DND-41 (cell line): ENCODE results near the gene FAM168B.

ENCODE experiments used
- ATAC-seq: fragments of 200-7000 bp; cut with Tn5 transposase; 3 replicates; pipeline ENCODE4 v1.9.1; 2021; ENCODE audit warnings: low read depth; ENCODE audit not compliant: insufficient read depth
- DNase-seq: peaks from one replicate; pipeline ENCODE4 v3.0.0-alpha.2; 2020
- H2AFZ ChIP-seq: 2 replicates; pipeline ENCODE4 v1.6.0; 2012; ENCODE audit warnings: low read depth, low read length
- H3K27ac ChIP-seq: 2 replicates; pipeline ENCODE4 v1.5.1; 2012; ENCODE audit warnings: low read length, inconsistent platforms
- H3K27me3 ChIP-seq: fragments of 200-600 bp; sonication (generic); 2 replicates; pipeline ENCODE4 v1.6.0; 2012; ENCODE audit warnings: low read length, mild to moderate bottlenecking, inconsistent platforms; ENCODE audit not compliant: insufficient read depth, poor library complexity
- H3K36me3 ChIP-seq: 2 replicates; pipeline ENCODE4 v1.5.1; 2012; ENCODE audit warnings: low read length, inconsistent platforms; ENCODE audit not compliant: insufficient read depth
- H3K4me1 ChIP-seq: 2 replicates; pipeline ENCODE4 v1.5.1; 2012; ENCODE audit warnings: mild to moderate bottlenecking, low read length; ENCODE audit not compliant: insufficient read depth
- H3K4me2 ChIP-seq: 2 replicates; pipeline ENCODE4 v1.6.0; 2012; ENCODE audit warnings: mild to moderate bottlenecking, moderate library complexity, low read length, inconsistent platforms; ENCODE audit not compliant: insufficient read depth
- H3K4me3 ChIP-seq, 2 experiments: fragments of 200-600 bp in 1 of 2; shearing (Covaris generic) in 1 of 2; 2 replicates each; pipeline ENCODE4 v1.5.1; 2012 to 2016; ENCODE audit warnings: inconsistent platforms in 2 of 2, low read length in 2 of 2, mild to moderate bottlenecking in 2 of 2, low read depth in 1 of 2, moderate library complexity in 1 of 2
- H3K79me2 ChIP-seq: 2 replicates; pipeline ENCODE4 v1.6.0; 2012; ENCODE audit warnings: low read length, inconsistent platforms; ENCODE audit not compliant: insufficient read depth
- H3K9ac ChIP-seq: 2 replicates; pipeline ENCODE4 v1.6.0; 2012; ENCODE audit warnings: low read depth, mild to moderate bottlenecking, inconsistent platforms, low read length, moderate library complexity
- H3K9me3 ChIP-seq: 2 replicates; pipeline ENCODE4 v1.5.1; 2012; ENCODE audit warnings: low read length, moderate library complexity, mild to moderate bottlenecking, inconsistent platforms; ENCODE audit not compliant: insufficient read depth, severe bottlenecking
- H4K20me1 ChIP-seq: 2 replicates; pipeline ENCODE4 v1.6.0; 2012; ENCODE audit warnings: low read length; ENCODE audit not compliant: insufficient read depth
- EZH2 ChIP-seq: IDR thresholded peaks from 3 replicates; pipeline ENCODE4 v1.6.1; 2012; ENCODE audit warnings: borderline replicate concordance, low read depth, mild to moderate bottlenecking, moderate library complexity, low read length, inconsistent platforms; ENCODE audit not compliant: severe bottlenecking
- TF ChIP-seq, protein P1 (sequence below): IDR thresholded peaks from 2 replicates; pipeline ENCODE4 v1.5.1; 2012; ENCODE audit warnings: borderline replicate concordance, low read length, moderate library complexity, mild to moderate bottlenecking; ENCODE audit not compliant: poor library complexity, severe bottlenecking; ENCODE audit errors: extremely low read depth

FAM168B gene

DNA sequence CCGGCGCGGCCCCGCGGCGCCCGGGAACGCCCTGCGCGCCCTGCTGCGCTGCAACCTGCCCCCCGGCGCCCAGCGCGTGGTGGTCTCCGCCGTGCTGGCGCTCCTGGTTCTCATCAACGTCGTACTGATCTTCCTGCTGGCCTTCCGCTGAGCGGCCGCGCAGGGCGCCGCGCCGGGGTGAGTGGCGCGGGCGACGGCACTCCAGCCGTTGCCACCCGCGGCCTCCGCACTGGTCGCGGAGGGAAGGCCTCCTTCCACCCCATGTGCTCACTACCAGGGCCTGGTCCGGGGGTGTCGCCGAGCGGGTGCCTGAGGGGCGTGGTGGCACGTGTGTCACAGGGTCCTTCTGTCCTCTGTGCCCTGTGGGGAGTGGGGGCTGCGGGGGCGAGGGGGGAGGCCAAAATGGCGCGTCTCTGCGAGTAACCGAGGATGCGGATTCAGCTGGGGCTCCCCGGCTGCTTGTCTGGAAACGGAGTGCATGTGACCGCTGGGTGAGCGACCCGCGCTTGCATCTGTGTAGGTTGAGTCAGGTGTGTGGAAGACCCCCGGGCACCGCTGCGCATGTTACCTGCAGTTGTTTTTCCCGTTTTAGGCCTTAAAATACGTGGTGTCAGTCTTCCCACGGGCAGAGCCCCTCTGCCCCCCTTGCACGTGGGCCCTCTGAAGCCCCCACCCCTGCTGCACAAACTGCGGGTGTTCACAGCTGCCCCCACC, 58.0 kb downstream of the FAM168B start:
- no peak overlapping the region for H3K27ac ChIP-seq
- ATAC-seq, result no peak
- H3K79me2 ChIP-seq, result no peaks in the 10 kb centered on the region
- no peaks in the 10 kb centered on the region for H3K27me3 ChIP-seq
- no peak overlapping the region for H3K4me2 ChIP-seq
- no peaks in the 10 kb centered on the region; the same call in 1 of the 2 replicates for H4K20me1 ChIP-seq
- H3K4me1 ChIP-seq, result 0 out of 2 replicates have a peak, but pooled peaks cover under 1% of the 10 kb centered on the region
- no peaks in the 10 kb centered on the region for H3K36me3 ChIP-seq
- H2AFZ ChIP-seq, result no peak overlapping the region
- H3K4me3 ChIP-seq, result no peak overlapping the region
- no peaks in the 10 kb centered on the region for H3K9me3 ChIP-seq
- DNase-seq, result no peak
- H3K9ac ChIP-seq, result no peak overlapping the region
- no peak for TF ChIP-seq EZH2

DNA sequence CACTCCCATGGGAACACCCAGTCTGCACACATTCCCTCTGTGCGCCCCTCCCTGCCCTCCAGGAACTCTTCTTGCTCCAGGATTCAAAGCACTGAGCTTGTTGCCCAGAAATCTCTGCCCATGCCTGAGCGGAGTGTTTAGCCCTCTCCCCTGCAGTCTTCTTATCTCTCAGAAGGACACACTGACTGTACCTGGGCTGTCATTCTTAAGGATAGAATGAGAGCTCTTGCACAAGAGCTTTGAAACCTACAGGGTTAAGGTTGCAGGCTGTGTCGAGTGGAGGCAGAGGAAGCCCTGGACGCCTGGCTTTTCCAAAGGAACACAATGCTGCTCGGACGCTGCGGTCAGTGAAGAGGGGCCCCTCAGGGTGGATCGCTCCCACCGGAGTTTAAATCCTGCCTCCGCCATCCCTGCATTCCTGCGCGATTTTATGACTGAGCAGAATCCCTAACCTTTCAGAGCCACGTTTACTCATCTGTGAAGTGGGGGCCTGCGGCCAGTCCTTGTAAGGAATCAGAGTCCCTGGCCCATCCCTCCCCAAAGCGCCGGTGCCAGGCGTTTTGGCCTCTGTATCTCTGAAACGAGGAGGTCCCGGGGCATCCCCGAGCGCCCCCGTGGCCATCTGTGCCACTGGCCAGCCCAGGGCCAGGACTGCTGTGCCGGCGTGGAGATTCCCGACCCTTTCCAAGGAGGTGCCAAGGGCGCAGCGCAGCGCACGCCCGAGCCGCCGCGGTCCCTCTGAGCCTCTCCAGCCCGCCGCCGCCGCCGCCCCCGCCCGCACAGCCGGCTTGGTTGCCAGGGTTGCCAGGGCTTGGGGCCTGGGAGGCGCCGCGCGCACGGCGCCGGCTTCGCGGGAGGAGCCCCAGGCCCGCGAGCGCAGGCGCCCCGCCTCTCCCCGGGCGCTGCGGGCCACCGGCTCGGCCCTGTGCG, 58.9 kb downstream of the FAM168B start:
- Histone ChIP-seq H3K27ac (no peak overlapping the region), H3K4me3 (no peak overlapping the region), H4K20me1 (no peaks in the 10 kb centered on the region; the same call in 1 of the 2 replicates), H3K79me2 (no peaks in the 10 kb centered on the region), H2AFZ (no peak overlapping the region), H3K9ac (no peak overlapping the region), H3K27me3 (no peaks in the 10 kb centered on the region), H3K9me3 (no peaks in the 10 kb centered on the region), H3K4me1 (no peaks in the 10 kb centered on the region), H3K4me2 (no peak overlapping the region), H3K36me3 (no peaks in the 10 kb centered on the region)
- no peak for TF ChIP-seq EZH2
- TF ChIP-seq, protein P1, sequence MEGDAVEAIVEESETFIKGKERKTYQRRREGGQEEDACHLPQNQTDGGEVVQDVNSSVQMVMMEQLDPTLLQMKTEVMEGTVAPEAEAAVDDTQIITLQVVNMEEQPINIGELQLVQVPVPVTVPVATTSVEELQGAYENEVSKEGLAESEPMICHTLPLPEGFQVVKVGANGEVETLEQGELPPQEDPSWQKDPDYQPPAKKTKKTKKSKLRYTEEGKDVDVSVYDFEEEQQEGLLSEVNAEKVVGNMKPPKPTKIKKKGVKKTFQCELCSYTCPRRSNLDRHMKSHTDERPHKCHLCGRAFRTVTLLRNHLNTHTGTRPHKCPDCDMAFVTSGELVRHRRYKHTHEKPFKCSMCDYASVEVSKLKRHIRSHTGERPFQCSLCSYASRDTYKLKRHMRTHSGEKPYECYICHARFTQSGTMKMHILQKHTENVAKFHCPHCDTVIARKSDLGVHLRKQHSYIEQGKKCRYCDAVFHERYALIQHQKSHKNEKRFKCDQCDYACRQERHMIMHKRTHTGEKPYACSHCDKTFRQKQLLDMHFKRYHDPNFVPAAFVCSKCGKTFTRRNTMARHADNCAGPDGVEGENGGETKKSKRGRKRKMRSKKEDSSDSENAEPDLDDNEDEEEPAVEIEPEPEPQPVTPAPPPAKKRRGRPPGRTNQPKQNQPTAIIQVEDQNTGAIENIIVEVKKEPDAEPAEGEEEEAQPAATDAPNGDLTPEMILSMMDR, result no peak
- DNase-seq, result no peak
- no peak for ATAC-seq

DNA sequence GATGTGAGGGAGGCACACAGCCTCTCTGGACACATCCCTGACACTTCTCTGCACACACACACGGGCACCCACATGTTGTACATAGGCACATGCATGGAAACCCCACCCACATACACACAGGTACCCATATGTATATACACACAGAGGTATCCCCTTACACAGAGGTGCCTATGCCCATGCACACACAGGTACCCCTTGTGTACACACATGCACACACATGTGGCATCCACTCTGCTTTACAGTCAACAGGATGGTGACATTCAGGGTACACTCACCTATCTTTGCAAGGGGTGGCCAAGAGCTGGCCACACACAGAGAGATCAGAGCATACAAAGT, 59.5 kb downstream of the FAM168B start:
- Histone ChIP-seq H3K9ac (no peak overlapping the region), H2AFZ (no peak overlapping the region), H3K9me3 (no peaks in the 10 kb centered on the region), H4K20me1 (no peaks in the 10 kb centered on the region; the same call in 1 of the 2 replicates), H3K4me2 (no peak overlapping the region), H3K4me3 (no peak overlapping the region), H3K4me1 (no peaks in the 10 kb centered on the region), H3K79me2 (no peaks in the 10 kb centered on the region), H3K27me3 (no peaks in the 10 kb centered on the region), H3K27ac (no peak overlapping the region), H3K36me3 (no peaks in the 10 kb centered on the region)
- TF ChIP-seq, protein P1, result no peak
- TF ChIP-seq EZH2, result no peak
- no peak for ATAC-seq
- no peak for DNase-seq

DNA sequence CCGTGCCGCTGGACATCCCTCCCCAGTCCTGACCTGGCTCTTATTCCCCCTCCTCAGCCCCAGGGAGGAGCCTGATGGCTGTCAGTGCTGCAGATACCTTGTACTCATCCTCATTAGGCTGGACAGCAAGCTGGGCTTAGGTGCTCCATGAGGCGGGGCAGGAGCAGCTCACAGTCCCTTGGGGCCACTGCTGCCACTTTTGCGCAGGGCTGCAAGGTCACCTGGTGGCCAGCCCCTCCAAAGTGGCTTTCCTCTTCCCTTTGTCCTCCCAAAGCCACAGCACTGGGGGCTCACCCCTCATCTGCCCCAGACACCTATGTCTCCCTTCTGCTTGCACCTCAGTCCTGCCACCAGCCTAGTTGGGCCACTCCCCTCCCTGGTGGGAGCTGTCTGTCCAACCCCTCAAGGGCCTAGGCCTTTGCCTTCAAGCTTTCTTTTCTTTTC, 60.8 kb downstream of the FAM168B start:
- Histone ChIP-seq H3K79me2 (no peaks in the 10 kb centered on the region), H3K27me3 (no peaks in the 10 kb centered on the region), H3K4me1 (no peaks in the 10 kb centered on the region), H4K20me1 (no peaks in the 10 kb centered on the region; the same call in 1 of the 2 replicates), H3K9me3 (no peaks in the 10 kb centered on the region), H3K27ac (no peak overlapping the region), H3K4me2 (no peak overlapping the region), H3K9ac (no peak overlapping the region), H3K4me3 (no peak overlapping the region), H3K36me3 (no peaks in the 10 kb centered on the region), H2AFZ (no peak overlapping the region)
- no peak for DNase-seq
- no peak for TF ChIP-seq EZH2
- TF ChIP-seq, protein P1, result no peak
- no peak for ATAC-seq
